ENCODE results near the gene FAM200B.

Gene FAM200B

DNA sequence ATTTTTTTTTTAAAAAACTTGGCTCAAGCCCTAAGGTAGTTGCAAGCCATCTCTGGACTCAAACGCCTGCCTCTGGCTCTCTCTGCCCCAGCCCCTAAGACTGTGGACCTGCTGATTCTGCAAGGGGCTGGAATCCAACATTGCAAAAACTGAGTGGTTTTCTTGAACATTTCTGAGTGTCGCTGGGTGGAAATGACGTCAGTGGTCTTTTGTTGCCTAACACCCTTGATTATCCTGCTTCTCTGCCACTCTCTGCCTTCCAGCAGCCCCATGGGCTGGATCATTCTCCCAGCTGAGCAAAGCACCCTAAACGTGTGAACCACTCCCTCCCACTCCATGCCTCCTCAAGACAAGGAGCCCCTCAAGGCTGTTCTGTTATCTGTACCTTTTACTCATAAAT, 37.9 kb downstream of the FAM200B start:
- TF ChIP-seq TCF12 (IDR thresholded peaks at IDR 0.05; ENCODE audit: low read depth) (no peak), CEBPB (IDR thresholded peaks at IDR 0.05) (no peak), ZBTB7A (IDR thresholded peaks at IDR 0.05; ENCODE audit: low read depth) (no peak), TEAD4 (IDR thresholded peaks at IDR 0.05) (no peak), RAD21 (IDR thresholded peaks at IDR 0.05; ENCODE audit: low read depth) (no peak), EP300 (IDR thresholded peaks at IDR 0.05; ENCODE audit: borderline replicate concordance) (no peak), CREB1 (IDR thresholded peaks at IDR 0.05; ENCODE audit: low read depth) (no peak), TAF1 (IDR thresholded peaks at IDR 0.05; ENCODE audit: low read depth) (no peak), YY1 (IDR thresholded peaks at IDR 0.05; ENCODE audit: low read depth) (no peak), NFIC (IDR thresholded peaks at IDR 0.05) (no peak), FOXM1 (IDR thresholded peaks at IDR 0.05; ENCODE audit: borderline replicate concordance, low read depth) (no peak), EGR1 (IDR thresholded peaks at IDR 0.05) (no peak)
- TF ChIP-seq, protein P1, sequence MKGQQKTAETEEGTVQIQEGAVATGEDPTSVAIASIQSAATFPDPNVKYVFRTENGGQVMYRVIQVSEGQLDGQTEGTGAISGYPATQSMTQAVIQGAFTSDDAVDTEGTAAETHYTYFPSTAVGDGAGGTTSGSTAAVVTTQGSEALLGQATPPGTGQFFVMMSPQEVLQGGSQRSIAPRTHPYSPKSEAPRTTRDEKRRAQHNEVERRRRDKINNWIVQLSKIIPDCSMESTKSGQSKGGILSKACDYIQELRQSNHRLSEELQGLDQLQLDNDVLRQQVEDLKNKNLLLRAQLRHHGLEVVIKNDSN (IDR thresholded peaks at IDR 0.05): no peak
- TF ChIP-seq, protein P2, sequence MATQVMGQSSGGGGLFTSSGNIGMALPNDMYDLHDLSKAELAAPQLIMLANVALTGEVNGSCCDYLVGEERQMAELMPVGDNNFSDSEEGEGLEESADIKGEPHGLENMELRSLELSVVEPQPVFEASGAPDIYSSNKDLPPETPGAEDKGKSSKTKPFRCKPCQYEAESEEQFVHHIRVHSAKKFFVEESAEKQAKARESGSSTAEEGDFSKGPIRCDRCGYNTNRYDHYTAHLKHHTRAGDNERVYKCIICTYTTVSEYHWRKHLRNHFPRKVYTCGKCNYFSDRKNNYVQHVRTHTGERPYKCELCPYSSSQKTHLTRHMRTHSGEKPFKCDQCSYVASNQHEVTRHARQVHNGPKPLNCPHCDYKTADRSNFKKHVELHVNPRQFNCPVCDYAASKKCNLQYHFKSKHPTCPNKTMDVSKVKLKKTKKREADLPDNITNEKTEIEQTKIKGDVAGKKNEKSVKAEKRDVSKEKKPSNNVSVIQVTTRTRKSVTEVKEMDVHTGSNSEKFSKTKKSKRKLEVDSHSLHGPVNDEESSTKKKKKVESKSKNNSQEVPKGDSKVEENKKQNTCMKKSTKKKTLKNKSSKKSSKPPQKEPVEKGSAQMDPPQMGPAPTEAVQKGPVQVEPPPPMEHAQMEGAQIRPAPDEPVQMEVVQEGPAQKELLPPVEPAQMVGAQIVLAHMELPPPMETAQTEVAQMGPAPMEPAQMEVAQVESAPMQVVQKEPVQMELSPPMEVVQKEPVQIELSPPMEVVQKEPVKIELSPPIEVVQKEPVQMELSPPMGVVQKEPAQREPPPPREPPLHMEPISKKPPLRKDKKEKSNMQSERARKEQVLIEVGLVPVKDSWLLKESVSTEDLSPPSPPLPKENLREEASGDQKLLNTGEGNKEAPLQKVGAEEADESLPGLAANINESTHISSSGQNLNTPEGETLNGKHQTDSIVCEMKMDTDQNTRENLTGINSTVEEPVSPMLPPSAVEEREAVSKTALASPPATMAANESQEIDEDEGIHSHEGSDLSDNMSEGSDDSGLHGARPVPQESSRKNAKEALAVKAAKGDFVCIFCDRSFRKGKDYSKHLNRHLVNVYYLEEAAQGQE (IDR thresholded peaks at IDR 0.05; ENCODE audit: low read depth): no peak
- TF ChIP-seq, protein P3, sequence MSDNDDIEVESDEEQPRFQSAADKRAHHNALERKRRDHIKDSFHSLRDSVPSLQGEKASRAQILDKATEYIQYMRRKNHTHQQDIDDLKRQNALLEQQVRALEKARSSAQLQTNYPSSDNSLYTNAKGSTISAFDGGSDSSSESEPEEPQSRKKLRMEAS (IDR thresholded peaks at IDR 0.05): no peak

DNA sequence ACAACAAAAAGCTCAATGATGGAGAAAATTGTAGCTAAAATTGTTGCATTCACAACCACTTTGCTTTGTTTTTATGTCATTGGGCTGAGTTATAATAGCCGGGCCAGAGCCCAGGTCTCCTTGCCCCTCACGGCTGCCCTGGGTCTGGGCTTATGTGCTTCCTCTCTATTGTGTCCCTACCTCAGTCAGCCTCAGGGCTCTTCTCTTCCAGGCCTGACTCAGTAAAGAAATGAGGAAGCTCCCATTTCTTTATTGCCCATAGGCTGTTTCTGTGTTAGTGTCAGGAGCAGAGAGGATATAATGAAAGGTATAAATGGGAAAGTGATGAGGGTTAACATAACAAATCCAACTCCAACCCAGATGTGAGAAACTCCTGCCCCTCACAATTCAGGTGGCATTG, 39.2 kb downstream of the FAM200B start:
- no peak for TF ChIP-seq TCF12 (IDR thresholded peaks at IDR 0.05; ENCODE audit: low read depth)
- TF ChIP-seq, protein P2 (IDR thresholded peaks at IDR 0.05; ENCODE audit: low read depth): no peak
- TF ChIP-seq, protein P1 (IDR thresholded peaks at IDR 0.05): no peak
- TF ChIP-seq TEAD4 (IDR thresholded peaks at IDR 0.05): no peak
- no peak for TF ChIP-seq ZBTB7A (IDR thresholded peaks at IDR 0.05; ENCODE audit: low read depth)
- no peak for TF ChIP-seq EP300 (IDR thresholded peaks at IDR 0.05; ENCODE audit: borderline replicate concordance)
- TF ChIP-seq CEBPB (IDR thresholded peaks at IDR 0.05): no peak
- TF ChIP-seq FOXM1 (IDR thresholded peaks at IDR 0.05; ENCODE audit: borderline replicate concordance, low read depth): no peak
- TF ChIP-seq YY1 (IDR thresholded peaks at IDR 0.05; ENCODE audit: low read depth): no peak
- no peak for TF ChIP-seq CREB1 (IDR thresholded peaks at IDR 0.05; ENCODE audit: low read depth)
- TF ChIP-seq TAF1 (IDR thresholded peaks at IDR 0.05; ENCODE audit: low read depth): no peak
- no peak for TF ChIP-seq RAD21 (IDR thresholded peaks at IDR 0.05; ENCODE audit: low read depth)
- TF ChIP-seq, protein P3 (IDR thresholded peaks at IDR 0.05): no peak
- TF ChIP-seq NFIC (IDR thresholded peaks at IDR 0.05): no peak
- no peak for TF ChIP-seq EGR1 (IDR thresholded peaks at IDR 0.05)

DNA sequence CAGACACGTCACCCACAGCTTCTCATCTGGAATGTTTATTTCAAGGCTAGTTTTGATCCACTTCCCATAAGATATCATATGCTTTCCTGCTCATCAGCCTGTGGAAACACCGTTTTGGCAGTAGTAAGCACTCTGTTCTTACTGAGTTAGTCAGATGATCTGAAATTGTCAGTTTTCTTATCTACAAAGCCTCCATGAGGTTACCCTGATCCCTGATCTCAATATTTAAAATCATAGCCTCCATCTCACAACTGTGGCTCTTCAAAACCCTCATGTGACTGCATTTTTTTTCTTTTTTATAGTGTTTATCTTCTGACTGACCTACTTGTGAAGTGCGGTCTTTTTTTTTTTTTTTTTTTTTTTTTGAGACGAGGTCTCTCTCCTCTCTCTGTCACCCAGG, 44.0 kb downstream of the FAM200B start:
- TF ChIP-seq NFIC (IDR thresholded peaks at IDR 0.05) (no peak), RAD21 (IDR thresholded peaks at IDR 0.05; ENCODE audit: low read depth) (no peak), FOXM1 (IDR thresholded peaks at IDR 0.05; ENCODE audit: borderline replicate concordance, low read depth) (no peak), YY1 (IDR thresholded peaks at IDR 0.05; ENCODE audit: low read depth) (no peak), TCF12 (IDR thresholded peaks at IDR 0.05; ENCODE audit: low read depth) (no peak), TEAD4 (IDR thresholded peaks at IDR 0.05) (no peak), CREB1 (IDR thresholded peaks at IDR 0.05; ENCODE audit: low read depth) (no peak), TAF1 (IDR thresholded peaks at IDR 0.05; ENCODE audit: low read depth) (no peak), CEBPB (IDR thresholded peaks at IDR 0.05) (no peak), EGR1 (IDR thresholded peaks at IDR 0.05) (no peak), ZBTB7A (IDR thresholded peaks at IDR 0.05; ENCODE audit: low read depth) (no peak), EP300 (IDR thresholded peaks at IDR 0.05; ENCODE audit: borderline replicate concordance) (no peak)
- TF ChIP-seq, protein P1 (IDR thresholded peaks at IDR 0.05): no peak
- TF ChIP-seq, protein P3 (IDR thresholded peaks at IDR 0.05): no peak
- TF ChIP-seq, protein P2 (IDR thresholded peaks at IDR 0.05; ENCODE audit: low read depth): no peak
